HS-27A (cell line): Measurements from ENCODE around the gene GDAP2.
A peak's percentile ranks its signal among the peaks of the same experiment; 100 is the strongest.

ENCODE experiments used
- DNase-seq: peaks from one replicate; pipeline ENCODE4 v3.0.0-alpha.2; 2012; ENCODE audit warnings: low read depth, missing footprints

GDAP2 gene

GRCh38 chr1:117841117-117841650 lies 88.2 kb downstream of the GDAP2 start:
- no peak for DNase-seq

- no peak for DNase-seq
Measured at GRCh38 chr1:117838911-117839310, 90.5 kb downstream of the GDAP2 start.

DNA sequence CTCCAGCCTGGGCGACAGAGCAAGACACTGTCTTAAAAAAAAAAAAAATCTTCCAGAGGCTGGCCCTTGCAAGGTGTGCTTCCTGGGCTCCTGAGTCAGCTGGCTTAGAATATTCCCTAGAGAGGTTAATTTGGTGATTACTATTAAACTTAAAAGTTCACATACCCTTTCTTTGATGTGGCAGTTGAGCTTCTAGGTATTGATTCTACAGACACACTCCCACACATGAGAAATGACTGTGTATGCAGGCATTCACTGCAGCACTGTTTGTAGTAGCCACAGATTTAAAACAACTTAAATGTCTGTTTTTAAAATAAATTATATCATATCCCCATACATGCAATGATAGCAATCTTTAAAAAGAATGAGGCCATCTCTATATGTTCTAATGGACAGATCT lies 93.4 kb downstream of the GDAP2 start:
- DNase-seq: no peak

- DNase-seq: no peak
Measured at GRCh38 chr1:117834416-117834815, 95.0 kb downstream of the GDAP2 start.

- DNase-seq: no peak
Measured at GRCh38 chr1:117832453-117832852, 97.0 kb downstream of the GDAP2 start.

GRCh38 chr1:117830222-117830621 lies 99.2 kb downstream of the GDAP2 start:
- no peak for DNase-seq

DNA sequence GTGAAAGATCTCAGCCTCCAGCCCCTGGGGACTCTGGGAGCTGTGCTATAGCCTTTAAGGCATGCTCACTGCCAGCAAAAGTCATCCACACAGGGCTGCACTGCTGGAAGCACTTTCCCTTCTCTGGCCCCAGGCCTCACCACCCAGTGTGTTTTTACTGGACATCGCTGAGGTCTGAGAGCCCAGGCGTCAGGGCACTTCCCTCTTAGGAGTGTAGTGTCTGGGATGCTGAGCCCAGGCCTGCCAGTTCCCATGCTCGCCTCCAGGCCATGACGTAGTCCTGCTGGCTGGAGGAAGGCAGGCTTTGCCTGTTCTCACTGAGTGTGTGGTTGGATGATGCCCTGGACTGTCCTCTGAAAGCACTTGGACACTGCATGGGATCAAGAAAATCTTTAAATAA lies 101.2 kb downstream of the GDAP2 start:
- no peak for DNase-seq

DNA sequence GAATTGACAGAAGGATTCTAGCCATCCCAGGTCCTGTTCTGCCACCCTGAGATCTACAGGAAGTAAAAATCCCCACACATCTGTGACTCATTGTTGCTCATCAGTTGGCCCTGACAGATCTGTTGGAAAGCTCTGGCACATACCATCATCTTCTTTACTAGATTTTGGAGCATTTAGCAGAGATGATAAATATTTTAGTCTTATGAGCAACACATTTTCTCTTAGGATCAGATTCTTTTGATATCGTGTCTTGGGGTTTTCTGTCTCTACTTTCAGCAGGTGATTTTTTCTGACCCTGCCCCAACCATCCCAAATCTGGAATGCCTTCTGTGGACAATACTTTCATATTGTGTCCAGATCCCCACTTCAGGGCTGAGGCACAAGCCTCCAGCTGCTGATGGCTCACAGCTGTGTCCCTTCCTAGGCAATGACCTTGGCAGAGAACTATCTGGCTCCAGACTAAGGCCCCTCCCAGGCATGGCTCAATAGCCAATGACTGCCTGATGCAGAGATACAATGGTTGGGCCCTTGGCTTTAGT lies 102.8 kb downstream of the GDAP2 start:
- peak; percentile 94 for DNase-seq

GRCh38 chr1:117826119-117826518 lies 103.3 kb downstream of the GDAP2 start:
- DNase-seq: no peak

GRCh38 chr1:117825414-117825813 lies 104.0 kb downstream of the GDAP2 start:
- DNase-seq: no peak

DNA sequence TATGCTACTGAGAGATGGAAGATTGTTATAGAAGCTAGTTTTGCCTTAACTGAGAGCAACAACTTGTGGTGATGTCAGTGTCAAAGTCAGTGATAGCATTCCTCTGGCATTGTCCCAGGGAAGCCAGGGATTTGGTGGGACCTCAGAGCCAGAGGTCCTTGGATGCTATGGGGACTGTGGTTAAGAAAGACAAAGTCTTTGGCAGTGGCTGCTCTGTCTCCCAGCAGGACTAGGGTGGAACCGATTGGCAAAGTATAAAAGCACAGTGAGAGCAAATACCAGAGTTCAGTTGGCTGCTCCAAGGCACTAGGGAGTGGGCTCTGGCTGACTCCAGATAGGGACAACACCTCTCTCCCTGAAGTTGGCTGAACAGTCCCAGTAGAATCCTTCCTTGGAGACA lies 104.8 kb downstream of the GDAP2 start:
- DNase-seq: no peak

DNA sequence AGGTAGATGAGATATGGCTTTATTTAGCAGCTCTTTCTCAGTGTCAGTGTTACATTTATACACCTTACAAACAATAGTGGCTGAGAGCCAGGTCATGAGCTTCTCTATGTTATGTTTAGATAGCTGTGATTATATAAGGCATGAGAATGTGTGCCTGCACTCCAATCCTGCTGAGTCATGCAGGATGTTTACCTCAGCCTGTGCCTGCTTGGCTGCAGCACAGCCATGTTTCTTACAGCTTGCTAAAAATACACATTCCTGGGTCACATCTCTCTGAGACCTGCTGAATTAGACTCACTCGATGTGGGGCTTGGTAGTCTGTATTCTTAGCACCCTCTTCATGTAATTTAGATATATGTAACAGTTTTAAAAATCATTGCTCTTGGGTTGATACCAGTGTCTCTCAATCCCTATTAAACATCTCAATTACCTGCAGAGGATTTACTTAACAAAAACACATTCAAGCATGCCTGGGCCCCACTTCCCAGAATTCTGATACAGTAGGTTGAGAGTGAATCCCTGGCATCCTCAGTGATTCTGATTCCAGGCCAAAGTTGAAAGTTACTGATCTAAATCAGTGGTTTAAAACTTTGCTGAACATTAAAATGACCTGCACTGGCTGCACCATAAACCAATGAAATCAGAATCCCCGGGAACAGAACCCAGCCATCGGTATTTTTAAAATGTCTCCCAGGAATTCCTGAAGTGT lies 107.5 kb downstream of the GDAP2 start:
- DNase-seq: peak; percentile 91

DNA sequence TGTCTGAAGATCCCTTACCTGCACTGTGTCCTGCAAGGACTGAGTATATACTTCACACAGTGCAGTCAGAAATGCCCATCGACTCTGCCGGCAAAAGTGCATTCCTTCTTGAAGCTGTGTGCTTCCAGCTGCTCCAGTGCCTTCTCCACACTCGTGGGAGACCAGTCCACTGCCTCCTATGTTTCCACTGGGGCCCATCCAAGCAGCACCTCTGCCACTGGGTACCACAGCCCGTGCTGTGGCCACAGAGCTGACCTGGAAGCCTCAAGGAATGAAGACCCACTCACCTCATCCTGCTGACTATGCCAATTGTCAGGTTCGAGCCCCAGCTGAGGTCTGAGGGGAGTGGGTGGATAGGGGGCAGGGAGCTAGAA lies 108.1 kb downstream of the GDAP2 start:
- no peak for DNase-seq

- DNase-seq: no peak
Measured at GRCh38 chr1:117820694-117821381, 108.6 kb downstream of the GDAP2 start.

DNA sequence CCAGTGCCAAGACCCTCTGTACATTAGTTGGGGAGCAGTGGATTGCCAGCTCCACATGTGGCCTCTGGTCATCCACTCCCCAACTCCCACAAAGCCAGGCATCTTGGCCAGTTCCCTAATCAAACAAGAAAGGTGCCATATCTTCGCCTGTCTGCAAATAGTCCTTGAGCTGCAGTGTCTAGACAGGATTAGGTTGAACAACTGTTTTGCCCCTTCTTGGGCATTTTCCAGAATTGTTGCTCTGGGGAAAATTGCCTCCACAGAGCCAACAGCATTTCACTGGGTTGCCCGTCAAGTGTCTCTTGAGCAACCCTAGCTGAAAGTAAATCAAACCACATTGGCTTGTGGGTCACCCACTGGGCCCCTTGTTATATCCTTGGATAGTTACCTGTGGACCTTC lies 109.3 kb downstream of the GDAP2 start:
- no peak for DNase-seq

- DNase-seq: no peak
Measured at GRCh38 chr1:117819301-117819700, 110.1 kb downstream of the GDAP2 start.

DNA sequence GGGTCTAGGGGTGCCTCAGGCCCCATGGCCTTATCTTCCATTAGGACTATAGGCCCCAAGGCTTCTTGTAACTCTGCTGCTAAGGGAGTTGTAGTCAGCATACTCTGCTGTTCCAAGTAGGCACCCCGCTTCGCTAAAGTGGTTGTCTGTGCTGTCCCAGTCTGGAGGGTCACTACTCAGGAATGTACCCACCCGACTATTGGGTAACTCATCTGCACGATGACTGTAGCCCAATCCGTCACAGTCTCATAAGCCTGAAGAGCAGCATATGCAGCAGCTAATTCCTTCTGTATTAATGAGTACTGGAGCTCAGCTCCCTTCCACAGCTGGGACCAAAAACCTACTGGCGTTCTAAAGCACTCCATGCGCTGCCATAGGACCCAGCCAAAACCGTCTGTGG lies 111.0 kb downstream of the GDAP2 start:
- no peak for DNase-seq

- DNase-seq: no peak
Measured at GRCh38 chr1:117817629-117818028, 111.8 kb downstream of the GDAP2 start.

DNA sequence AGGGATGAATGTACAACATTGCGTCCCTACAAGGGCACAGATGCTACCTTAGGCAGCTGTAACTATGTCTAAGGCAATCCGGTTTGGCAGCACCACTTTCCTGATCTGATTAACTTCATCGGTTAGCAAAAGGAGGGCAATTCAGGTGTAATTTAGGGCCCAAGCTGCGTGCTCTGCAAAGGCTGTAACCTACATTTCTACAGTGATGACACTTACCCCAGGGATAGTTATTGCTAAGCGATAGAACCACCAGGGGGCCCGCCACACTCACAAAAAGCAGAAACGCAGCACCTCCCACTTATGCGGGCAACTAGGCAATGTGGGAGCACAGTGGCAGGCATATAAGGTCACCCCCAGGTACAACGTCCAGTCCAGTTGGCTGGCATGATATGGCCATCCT lies 113.5 kb downstream of the GDAP2 start:
- no peak for DNase-seq

- no peak for DNase-seq
Measured at GRCh38 chr1:117814856-117815797, 114.3 kb downstream of the GDAP2 start.
